HL-60 (cell line): ENCODE measurements around the gene SYT12.

Experiments used
- CTCF ChIP-seq: IDR thresholded peaks from one replicate; pipeline ENCODE4 v1.5.1; 2011; ENCODE audit warnings: low read length, control low read depth, inconsistent platforms; ENCODE audit not compliant: insufficient read depth
- GABPA ChIP-seq: IDR thresholded peaks from 2 replicates; pipeline ENCODE4 v1.6.1; 2012; ENCODE audit warnings: low read depth
- POLR2AphosphoS5 ChIP-seq: IDR thresholded peaks from 2 replicates; pipeline ENCODE4 v1.6.1; 2012; ENCODE audit warnings: low read depth
- REST ChIP-seq: IDR thresholded peaks from 2 replicates; pipeline ENCODE4 v1.6.1; 2012; ENCODE audit warnings: low read depth; ENCODE audit not compliant: insufficient replicate concordance
- SPI1 ChIP-seq: IDR thresholded peaks from 2 replicates; pipeline ENCODE4 v1.6.1; 2012; ENCODE audit warnings: low read depth, mild to moderate bottlenecking, borderline replicate concordance

DNA sequence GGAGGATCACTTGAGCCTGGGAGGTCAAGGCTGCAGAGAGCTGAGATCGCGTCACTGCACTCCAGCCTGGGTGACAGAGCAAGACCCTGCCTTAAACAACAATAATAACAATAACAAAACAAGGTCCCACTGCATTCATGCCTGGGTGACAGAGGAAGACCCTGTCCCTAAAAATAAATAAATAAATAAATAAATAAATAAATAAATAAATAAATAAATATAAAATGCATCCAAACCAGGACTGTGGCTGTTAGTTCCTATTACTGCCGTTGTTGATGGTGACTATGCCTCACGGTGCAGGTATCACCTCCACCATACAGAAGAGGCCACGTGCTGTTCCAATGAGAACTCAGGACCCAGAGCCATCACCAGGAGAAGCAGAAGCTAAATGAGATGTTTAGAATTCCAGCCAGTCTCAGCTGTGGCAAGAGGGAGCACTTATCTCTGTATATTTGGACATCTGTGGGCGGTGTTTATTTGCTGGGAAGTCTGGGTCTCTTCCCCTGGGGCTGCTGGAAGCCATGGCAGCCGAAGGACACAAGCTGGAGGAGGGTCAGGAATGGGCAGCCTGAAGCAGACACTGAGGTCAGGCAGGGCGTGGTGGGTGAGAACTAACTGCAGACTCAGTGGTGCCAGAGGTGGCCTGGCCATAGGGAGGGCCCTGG, 26.2 kb upstream of the SYT12 start:
- TF ChIP-seq CTCF (no peak), POLR2AphosphoS5 (no peak), REST (no peak), SPI1 (no peak), GABPA (no peak)
